NCI-H1105 treated with DMSO at 0.1 percent for 48 hours (cell line): ENCODE data around the gene LPAR1.

Experiments used
- DNase-seq: peaks from one replicate; lab custom pipeline; 2025; lab: John Stamatoyannopoulos, UW

Gene LPAR1

GRCh38 chr9:110999379-110999778, 38.9 kb downstream of the LPAR1 start:
- no peak for DNase-seq

DNA sequence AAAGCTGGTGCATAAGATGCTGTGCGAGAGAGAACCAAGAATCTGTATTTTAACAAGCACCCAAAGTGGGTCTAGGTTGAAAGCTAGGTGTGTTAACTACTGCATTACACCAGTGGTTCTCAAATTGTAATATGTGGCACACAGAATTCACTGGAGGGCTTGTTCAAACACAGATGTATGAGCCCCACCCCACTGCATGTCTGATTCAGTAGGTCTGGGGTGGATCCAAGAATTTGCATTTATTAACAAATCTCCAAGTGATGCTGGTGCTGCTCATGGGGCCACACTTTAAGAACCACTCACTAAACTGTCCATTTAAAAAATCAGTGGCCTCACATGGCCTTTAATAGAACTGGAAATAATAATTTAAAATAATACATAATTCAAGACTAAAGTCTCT, 40.4 kb downstream of the LPAR1 start:
- DNase-seq: no peak

GRCh38 chr9:110996436-110997220, 41.6 kb downstream of the LPAR1 start:
- DNase-seq: no peak

DNA sequence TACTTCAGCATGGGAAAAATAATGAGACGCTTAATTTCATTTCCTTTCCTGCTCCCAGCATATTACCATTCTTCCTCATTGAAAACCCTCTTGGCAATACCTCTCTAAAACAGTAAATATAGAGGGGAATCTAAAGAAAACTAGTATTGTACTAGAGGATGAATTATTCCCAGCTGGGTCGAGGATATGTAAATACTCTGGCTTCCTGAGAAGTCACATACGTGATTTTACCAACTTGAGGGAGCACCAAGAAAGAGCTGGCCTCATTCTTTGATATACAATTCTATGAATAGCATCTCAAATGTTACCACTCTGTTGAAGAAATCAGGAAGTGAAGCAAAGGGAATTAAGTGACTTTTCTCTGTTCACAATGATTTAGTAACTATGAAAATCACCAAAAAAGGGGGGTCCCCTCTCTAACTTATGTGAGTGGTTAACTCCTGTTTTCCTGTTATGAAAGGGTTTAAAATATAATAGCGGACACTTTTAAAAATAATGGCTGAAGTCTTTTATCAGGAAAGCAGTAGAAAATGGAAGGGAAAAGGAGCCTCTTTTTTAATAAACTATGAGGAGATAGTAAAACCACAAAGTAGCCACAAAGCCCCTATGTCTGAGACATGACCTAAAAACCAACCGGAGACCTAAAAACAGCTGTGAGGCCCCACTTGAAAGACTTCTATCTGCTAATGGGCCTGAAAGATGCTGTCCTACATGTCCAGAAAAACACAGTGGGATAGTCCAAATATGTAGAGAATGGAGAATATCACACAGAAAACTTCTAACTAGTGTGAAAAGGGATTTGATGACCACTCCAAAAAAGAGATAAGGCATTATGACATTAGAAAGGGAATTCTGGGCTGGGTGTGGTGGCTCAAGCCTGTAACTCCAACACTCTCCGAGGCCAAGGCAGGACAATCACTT, 42.6 kb downstream of the LPAR1 start:
- DNase-seq: no peak

DNA sequence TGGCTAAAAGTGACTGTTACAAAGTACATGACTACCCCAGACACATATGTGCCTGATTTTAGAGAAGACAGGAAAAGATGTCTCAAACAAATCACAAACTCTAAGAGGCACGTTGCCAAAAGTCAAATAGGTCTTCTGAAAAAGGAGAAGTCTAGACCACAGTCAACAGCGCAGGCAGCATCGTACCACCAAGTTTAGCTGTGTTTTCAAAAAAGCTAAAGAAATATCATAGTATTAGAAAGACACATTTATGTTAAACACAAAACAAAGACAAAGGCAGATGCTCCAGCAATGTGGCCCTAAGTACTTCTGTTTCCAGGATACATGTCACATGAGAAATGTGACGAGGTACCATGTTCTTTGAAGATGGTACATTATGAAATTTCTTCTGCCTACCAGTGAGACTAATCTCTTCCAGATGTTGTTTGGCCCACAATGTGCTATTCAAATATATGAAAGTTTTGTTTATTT, 43.5 kb downstream of the LPAR1 start:
- DNase-seq: no peak

GRCh38 chr9:110990481-110990880, 47.8 kb downstream of the LPAR1 start:
- DNase-seq: no peak

DNA sequence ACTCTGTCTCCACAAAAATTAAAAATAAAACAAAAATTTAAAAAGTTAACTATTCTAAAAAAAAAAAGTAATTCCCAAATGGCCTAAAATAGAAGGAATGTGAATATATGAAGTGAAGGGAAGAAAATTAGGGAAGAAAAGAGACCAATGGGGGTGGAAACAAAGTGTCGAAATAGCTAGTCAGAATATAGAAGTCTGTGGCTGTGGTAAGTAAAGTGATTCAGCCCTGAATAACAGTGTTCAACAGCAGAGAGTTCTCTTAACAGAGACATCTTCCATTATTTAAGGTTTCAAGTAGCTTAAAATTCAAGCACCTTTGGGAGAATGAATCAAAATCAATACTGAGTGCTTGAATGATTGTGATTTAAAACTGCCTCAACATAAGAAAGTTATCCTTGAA, 51.7 kb downstream of the LPAR1 start:
- no peak for DNase-seq

DNA sequence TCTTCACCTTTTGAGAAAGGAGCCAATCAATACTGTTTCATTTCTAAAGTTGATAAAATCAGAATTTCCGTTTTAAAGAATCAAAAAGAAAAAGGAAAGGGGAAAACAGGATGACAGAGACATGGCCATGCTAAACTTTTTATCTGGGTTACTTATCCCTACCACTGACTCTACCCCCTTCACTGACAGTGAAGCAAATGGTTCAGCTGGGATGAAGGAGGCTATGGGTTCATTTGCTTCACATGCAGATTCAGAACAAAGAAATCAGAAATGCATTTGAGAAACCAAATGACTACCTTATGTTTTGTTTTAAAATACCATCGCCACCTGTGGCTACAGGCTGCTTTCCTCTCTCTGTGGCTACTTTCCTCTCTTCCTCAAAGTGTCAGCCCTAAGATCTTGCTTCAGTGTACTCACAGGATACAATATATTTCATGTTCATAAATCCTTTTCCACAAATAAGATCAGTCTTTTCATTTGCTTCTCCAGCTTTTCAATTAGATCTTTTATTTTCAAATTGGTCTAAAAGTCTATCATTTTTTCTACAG, 53.3 kb downstream of the LPAR1 start:
- DNase-seq: no peak

DNA sequence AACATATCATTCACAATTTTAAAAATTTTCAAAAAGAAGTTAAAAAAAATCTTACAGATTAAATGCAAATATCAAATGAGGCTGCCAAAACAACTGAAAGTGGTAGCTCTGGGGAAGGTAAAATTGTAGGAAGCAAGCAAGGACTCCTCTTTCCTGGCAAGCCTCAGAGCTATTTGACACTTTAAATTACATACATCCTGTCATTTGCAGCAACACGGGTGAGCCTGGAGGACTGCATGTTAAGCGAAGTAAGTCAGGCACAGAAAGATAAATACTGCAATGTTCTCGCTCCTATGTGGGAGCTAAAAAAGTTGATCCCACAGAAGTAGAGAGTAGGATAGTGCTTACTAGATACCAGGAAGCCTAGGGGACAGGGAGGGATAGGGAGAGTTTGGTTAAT, 58.0 kb downstream of the LPAR1 start:
- no peak for DNase-seq

GRCh38 chr9:110979636-110980035, 58.6 kb downstream of the LPAR1 start:
- no peak for DNase-seq

GRCh38 chr9:110978516-110978915, 59.8 kb downstream of the LPAR1 start:
- no peak for DNase-seq

- DNase-seq: peak; percentile 83
These were observed 61.0 kb downstream of the LPAR1 start for GRCh38 chr9:110977259-110977709.

GRCh38 chr9:110975969-110976368, 62.3 kb downstream of the LPAR1 start:
- no peak for DNase-seq

- DNase-seq: no peak
These were observed 63.0 kb downstream of the LPAR1 start for GRCh38 chr9:110975278-110975677.

DNA sequence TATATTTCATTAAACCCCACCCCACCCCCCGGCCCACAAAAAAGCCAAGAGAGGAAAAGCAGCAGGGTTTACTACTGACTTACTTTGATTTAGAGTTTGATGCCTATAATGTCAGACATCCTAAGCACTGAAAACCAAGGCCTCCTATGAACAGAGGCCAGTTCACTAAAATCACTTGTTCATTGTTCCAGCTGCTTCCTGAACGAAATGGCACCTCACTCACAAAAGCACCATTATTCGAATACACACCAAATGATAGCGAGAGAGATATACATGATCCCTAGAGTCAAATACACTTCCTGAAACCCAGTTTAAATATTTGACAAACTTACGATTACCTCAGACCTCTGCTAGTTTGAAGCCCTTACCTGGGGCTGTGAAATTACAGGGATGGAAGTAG, 66.6 kb downstream of the LPAR1 start:
- DNase-seq: no peak

- no peak for DNase-seq
These were observed 67.0 kb downstream of the LPAR1 start for GRCh38 chr9:110971234-110971633.

GRCh38 chr9:110969971-110970386, 68.3 kb downstream of the LPAR1 start:
- DNase-seq: no peak

DNA sequence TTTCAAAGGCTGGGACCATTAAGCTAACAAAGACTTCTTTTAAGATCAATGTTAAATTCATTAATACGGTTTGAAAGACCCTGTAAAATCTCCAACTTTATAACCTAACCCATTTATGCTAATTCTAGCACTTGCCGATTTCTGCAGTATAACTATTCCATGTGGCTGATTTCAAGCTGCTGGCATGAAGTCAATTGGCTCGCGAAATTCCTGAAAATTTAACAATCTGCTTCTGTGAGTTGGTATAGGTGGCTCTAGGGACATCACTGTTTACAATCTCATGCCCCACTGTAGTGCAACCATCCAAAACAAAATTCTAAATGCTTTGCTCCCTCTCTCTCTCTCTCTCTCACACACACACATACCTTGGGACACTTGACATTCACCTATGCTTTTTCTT, 70.2 kb downstream of the LPAR1 start:
- no peak for DNase-seq

DNA sequence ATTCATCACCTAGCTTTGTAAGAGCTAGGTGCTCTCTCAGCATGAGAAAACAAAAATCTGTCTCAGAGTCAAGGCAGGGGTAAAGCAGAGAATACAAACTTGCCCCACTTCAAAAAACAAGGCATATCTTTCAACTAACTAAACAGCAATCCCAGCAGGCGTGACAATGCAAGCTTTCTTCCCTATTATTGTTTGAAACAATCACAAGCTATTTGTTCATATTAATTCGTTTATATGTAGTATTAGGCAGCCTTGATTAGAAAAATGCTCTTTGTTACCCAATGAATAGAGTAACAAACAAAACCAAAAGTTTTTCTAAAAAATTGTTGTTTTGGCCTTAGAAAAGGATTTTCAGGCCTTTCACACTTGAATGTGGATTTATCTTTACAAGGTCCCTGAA, 71.1 kb downstream of the LPAR1 start:
- DNase-seq: no peak

GRCh38 chr9:110960288-110960687, 78.0 kb downstream of the LPAR1 start:
- DNase-seq: no peak

- no peak for DNase-seq
These were observed 79.4 kb downstream of the LPAR1 start for GRCh38 chr9:110958847-110959246.

DNA sequence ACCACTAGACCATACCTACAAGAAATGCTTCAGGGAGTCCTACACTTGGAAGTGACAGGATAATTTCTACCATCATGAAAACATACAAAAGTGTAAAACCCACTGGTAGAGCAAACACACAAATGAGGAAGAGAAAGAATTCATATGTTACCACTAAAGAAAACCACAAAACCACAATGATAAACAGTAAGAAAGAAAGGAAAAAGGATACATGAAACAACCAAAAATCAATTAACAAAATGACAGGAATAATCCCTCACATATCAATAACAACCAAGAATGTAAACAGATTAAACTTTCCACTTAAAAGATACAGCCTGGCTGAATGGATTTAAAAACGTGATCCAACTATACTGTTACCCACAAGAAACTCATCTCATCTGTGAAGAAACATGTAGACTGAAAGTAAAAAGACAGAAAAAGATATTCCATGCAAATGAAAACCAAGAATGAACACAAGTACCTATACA, 83.4 kb downstream of the LPAR1 start:
- DNase-seq: no peak

- no peak for DNase-seq
These were observed 85.8 kb downstream of the LPAR1 start for GRCh38 chr9:110952540-110952859.
